Measurements from ENCODE around the gene BRME1.

GRCh38 chr19:13920940-13921747 lies 15.2 kb upstream of the BRME1 start:
- TF ChIP-seq CTCF (IDR thresholded peaks at IDR 0.05; ENCODE audit: borderline replicate concordance, extremely low read depth, low read length, poor library complexity, severe bottlenecking) (no peak), EZH2 (IDR thresholded peaks at IDR 0.05; ENCODE audit: borderline replicate concordance, low read depth, low read length, severe bottlenecking) (no peak)
